A549 (cell line): ENCODE data around the gene MAP3K13.

Experiments used
- POLR2A ChIP-seq: IDR thresholded peaks from 2 replicates; pipeline ENCODE4 v1.6.1; 2012; ENCODE audit warnings: mild to moderate bottlenecking, low read length
- TF ChIP-seq, protein P1 (sequence below): fragments of >200 bp; sonication (Bioruptor Twin); formaldehyde crosslinking; IDR thresholded peaks from 3 replicates; pipeline ENCODE4 v1.5.1; 2016

DNA sequence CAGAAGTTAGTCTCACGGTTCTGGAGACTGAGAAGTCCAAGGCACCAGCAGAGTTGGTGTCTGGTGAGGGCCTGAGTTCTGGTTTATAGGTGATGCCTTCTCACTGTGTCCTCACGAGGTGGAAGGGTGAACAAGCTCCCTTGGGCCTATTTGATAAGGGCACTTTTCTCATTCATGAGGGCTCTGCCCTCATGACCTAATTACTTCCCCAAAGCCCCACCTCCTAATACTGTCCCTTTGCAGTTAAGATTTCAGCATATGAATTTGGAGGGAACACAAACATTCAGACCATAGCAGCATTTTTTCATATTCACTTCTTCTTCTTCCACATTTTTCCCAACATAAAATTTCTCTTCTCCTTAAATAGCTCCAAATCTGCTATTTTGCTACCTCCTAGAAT is 94.4 kb downstream of the MAP3K13 start:
- no peak for TF ChIP-seq POLR2A
- TF ChIP-seq, protein P1, sequence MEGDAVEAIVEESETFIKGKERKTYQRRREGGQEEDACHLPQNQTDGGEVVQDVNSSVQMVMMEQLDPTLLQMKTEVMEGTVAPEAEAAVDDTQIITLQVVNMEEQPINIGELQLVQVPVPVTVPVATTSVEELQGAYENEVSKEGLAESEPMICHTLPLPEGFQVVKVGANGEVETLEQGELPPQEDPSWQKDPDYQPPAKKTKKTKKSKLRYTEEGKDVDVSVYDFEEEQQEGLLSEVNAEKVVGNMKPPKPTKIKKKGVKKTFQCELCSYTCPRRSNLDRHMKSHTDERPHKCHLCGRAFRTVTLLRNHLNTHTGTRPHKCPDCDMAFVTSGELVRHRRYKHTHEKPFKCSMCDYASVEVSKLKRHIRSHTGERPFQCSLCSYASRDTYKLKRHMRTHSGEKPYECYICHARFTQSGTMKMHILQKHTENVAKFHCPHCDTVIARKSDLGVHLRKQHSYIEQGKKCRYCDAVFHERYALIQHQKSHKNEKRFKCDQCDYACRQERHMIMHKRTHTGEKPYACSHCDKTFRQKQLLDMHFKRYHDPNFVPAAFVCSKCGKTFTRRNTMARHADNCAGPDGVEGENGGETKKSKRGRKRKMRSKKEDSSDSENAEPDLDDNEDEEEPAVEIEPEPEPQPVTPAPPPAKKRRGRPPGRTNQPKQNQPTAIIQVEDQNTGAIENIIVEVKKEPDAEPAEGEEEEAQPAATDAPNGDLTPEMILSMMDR, result no peak
